ENCODE measurements around the gene GABARAPL2. TPM values are rescaled to one million over a fixed set of nuclear protein-coding genes. Genes with fewer than 3 reads are reported as not detected.
A peak's percentile ranks its signal among the peaks of the same experiment; 100 is the strongest.
"Not testable (repeated sequence)": the region's sequence is repeated elsewhere in the genome, so short reads cannot be mapped to it uniquely, and the experiment has no call there.

The GABARAPL2 gene
- polyA plus RNA-seq, 3 donors = 84.3 to 302 (median 280) TPM

GRCh38 chr16:75589306-75589705 lies 23.1 kb downstream of the GABARAPL2 start:
- Mint-ChIP-seq H3K36me3 (peaks cover 28 to 31% of the 10 kb centered on the region in 2 donors), H3K4me3 (no peak overlapping the region), H3K27me3 (ENCODE audit: low read depth in 3 of 3) (no peaks in the 10 kb centered on the region), H3K4me1 (peaks cover 3% of the 10 kb centered on the region), H3K9me3 (peaks cover 0 to 2% (median 0%) of the 10 kb centered on the region in 7 donors), H3K27ac (peak overlapping the region in 1 of 7 donors; percentile 15)
- no peaks in the 10 kb centered on the region for H4K20me1 ChIP-seq (ENCODE audit: insufficient read depth, low read length)
- no peak overlapping the region for H3K27ac ChIP-seq (ENCODE audit: low read depth in 1 of 2, low read length in 2 of 2)
- H3K27me3 ChIP-seq (ENCODE audit: control insufficient read depth in 2 of 2, insufficient read depth in 2 of 2, low read length in 2 of 2) = no peaks in the 10 kb centered on the region
- no peaks in the 10 kb centered on the region for H3K9me3 ChIP-seq (replicated peaks in 1 of 2; ENCODE audit: control insufficient read depth in 1 of 2, insufficient read depth in 1 of 2, low read length in 2 of 2)
- no peak overlapping the region for H3K9ac ChIP-seq (ENCODE audit: insufficient read depth, low read length, poor library complexity, severe bottlenecking)
- peaks cover 0 to under 1% of the 10 kb centered on the region in 2 donors for H3K4me1 ChIP-seq (ENCODE audit: control insufficient read depth in 1 of 2, insufficient read depth in 2 of 2, low read length in 2 of 2)
- no peak overlapping the region for H2AFZ ChIP-seq (ENCODE audit: insufficient read depth, low read depth, low read length, poor library complexity, severe bottlenecking)
- DNase-seq = no peak
- H3K4me2 ChIP-seq (replicated peaks; ENCODE audit: extremely low read depth, low read length, poor library complexity, severe bottlenecking) = no peak overlapping the region
- TF ChIP-seq, protein P1, sequence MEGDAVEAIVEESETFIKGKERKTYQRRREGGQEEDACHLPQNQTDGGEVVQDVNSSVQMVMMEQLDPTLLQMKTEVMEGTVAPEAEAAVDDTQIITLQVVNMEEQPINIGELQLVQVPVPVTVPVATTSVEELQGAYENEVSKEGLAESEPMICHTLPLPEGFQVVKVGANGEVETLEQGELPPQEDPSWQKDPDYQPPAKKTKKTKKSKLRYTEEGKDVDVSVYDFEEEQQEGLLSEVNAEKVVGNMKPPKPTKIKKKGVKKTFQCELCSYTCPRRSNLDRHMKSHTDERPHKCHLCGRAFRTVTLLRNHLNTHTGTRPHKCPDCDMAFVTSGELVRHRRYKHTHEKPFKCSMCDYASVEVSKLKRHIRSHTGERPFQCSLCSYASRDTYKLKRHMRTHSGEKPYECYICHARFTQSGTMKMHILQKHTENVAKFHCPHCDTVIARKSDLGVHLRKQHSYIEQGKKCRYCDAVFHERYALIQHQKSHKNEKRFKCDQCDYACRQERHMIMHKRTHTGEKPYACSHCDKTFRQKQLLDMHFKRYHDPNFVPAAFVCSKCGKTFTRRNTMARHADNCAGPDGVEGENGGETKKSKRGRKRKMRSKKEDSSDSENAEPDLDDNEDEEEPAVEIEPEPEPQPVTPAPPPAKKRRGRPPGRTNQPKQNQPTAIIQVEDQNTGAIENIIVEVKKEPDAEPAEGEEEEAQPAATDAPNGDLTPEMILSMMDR (IDR thresholded peaks at IDR 0.05) = no peak
- H3K36me3 ChIP-seq (replicated peaks in 1 of 2; ENCODE audit: control insufficient read depth in 1 of 2, insufficient read depth in 2 of 2, low read length in 2 of 2) = peaks cover 0 to 6% of the 10 kb centered on the region in 2 donors
- no peak overlapping the region for H3K4me3 ChIP-seq (replicated peaks in 1 of 3; ENCODE audit: low read depth in 2 of 3, low read length in 3 of 3)
- intact Hi-C loops (cut with micrococcal nuclease) = no loop called here
- 98% methylated on average over 3 of the region's 3 CpGs for WGBS (ENCODE audit: insufficient coverage)
- no peaks in the 10 kb centered on the region for H3K79me2 ChIP-seq (ENCODE audit: insufficient read depth, low read length)

DNA sequence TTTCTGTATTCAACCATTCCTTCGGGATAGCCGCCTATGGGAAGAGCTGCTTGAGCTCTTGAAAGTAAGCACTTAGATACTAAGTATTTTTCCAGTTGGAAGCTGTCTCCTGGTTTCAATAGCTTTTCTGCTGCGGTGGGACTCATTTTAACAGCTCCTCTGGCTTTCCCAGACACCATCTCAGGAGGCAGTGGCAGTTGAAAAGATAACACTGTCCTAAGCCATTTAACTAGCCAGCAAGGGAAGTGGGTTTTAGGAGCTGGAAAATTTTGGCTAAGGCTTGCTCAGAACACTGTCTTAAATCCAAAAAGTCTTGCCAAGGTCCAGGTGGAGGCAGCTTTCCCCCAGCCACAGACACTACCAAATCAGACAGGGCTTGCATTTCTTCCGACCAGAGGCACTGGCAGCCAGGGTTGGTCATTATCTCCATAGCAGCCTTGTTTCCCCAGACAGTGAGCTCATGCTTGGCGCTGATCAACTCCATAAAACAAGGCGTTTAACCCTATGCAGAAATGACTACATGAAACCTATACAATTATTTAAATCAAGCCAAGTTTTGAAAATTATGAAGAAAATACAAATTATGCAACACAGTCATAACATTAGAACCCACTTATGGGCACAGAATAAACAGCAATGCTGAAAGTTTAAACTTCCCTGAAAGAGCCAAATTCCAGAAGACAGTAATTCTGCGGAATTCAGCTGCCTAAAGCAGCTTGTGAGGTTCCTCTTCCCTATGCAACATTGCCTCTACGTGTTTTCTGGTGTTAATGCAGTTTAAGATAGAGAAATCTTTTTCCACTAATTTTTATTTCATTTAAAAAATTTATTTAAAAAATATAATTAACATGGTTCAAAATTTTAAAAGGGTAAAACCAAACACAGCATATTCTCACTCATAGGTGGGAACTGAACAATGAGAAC lies 25.0 kb downstream of the GABARAPL2 start:
- Histone ChIP-seq H3K4me1 (ENCODE audit: control insufficient read depth in 1 of 2, insufficient read depth in 2 of 2, low read length in 2 of 2) (peaks cover 0 to 6% of the 10 kb centered on the region in 2 donors), H2AFZ (ENCODE audit: insufficient read depth, low read depth, low read length, poor library complexity, severe bottlenecking) (no peak overlapping the region), H3K79me2 (ENCODE audit: insufficient read depth, low read length) (no peaks in the 10 kb centered on the region), H3K27me3 (ENCODE audit: control insufficient read depth in 2 of 2, insufficient read depth in 2 of 2, low read length in 2 of 2) (no peaks in the 10 kb centered on the region), H3K9me3 (replicated peaks in 1 of 2; ENCODE audit: control insufficient read depth in 1 of 2, insufficient read depth in 1 of 2, low read length in 2 of 2) (no peaks in the 10 kb centered on the region), H3K27ac (ENCODE audit: low read depth in 1 of 2, low read length in 2 of 2) (no peak overlapping the region), H4K20me1 (ENCODE audit: insufficient read depth, low read length) (no peaks in the 10 kb centered on the region), H3K4me2 (replicated peaks; ENCODE audit: extremely low read depth, low read length, poor library complexity, severe bottlenecking) (no peak overlapping the region), H3K4me3 (replicated peaks in 1 of 3; ENCODE audit: low read depth in 2 of 3, low read length in 3 of 3) (no peak overlapping the region), H3K36me3 (replicated peaks in 1 of 2; ENCODE audit: control insufficient read depth in 1 of 2, insufficient read depth in 2 of 2, low read length in 2 of 2) (peaks cover 0 to 9% of the 10 kb centered on the region in 2 donors), H3K9ac (ENCODE audit: insufficient read depth, low read length, poor library complexity, severe bottlenecking) (no peak overlapping the region)
- Mint-ChIP-seq H3K4me1 (peaks cover 9% of the 10 kb centered on the region), H3K36me3 (peaks cover 23 to 33% of the 10 kb centered on the region in 2 donors), H3K27me3 (ENCODE audit: low read depth in 3 of 3) (no peaks in the 10 kb centered on the region), H3K4me3 (no peak overlapping the region), H3K9me3 (peaks cover 0 to 2% (median 0%) of the 10 kb centered on the region in 7 donors), H3K27ac (no peak overlapping the region)
- WGBS (ENCODE audit: insufficient coverage) = 100% methylated on average over 4 of the region's 8 CpGs
- TF ChIP-seq, protein P1 (IDR thresholded peaks at IDR 0.05) = no peak
- DNase-seq = no peak
- intact Hi-C loops (cut with micrococcal nuclease) = no loop called here

- H3K27ac ChIP-seq (ENCODE audit: low read depth in 1 of 2, low read length in 2 of 2); H3K4me2 ChIP-seq (replicated peaks; ENCODE audit: extremely low read depth, low read length, poor library complexity, severe bottlenecking); DNase-seq; H3K4me1 Mint-ChIP-seq; H3K9me3 ChIP-seq (replicated peaks in 1 of 2; ENCODE audit: control insufficient read depth in 1 of 2, insufficient read depth in 1 of 2, low read length in 2 of 2); H3K4me3 ChIP-seq (replicated peaks in 1 of 3; ENCODE audit: low read depth in 2 of 3, low read length in 3 of 3); H3K4me3 Mint-ChIP-seq; H4K20me1 ChIP-seq (ENCODE audit: insufficient read depth, low read length); H3K27ac Mint-ChIP-seq; H3K27me3 Mint-ChIP-seq (ENCODE audit: low read depth in 3 of 3); H3K79me2 ChIP-seq (ENCODE audit: insufficient read depth, low read length); H3K27me3 ChIP-seq (ENCODE audit: control insufficient read depth in 2 of 2, insufficient read depth in 2 of 2, low read length in 2 of 2); intact Hi-C loops (cut with micrococcal nuclease); H3K9me3 Mint-ChIP-seq; H3K4me1 ChIP-seq (ENCODE audit: control insufficient read depth in 1 of 2, insufficient read depth in 2 of 2, low read length in 2 of 2); H3K9ac ChIP-seq (ENCODE audit: insufficient read depth, low read length, poor library complexity, severe bottlenecking); H2AFZ ChIP-seq (ENCODE audit: insufficient read depth, low read depth, low read length, poor library complexity, severe bottlenecking): not testable (repeated sequence)
- H3K36me3 ChIP-seq (replicated peaks in 1 of 2; ENCODE audit: control insufficient read depth in 1 of 2, insufficient read depth in 2 of 2, low read length in 2 of 2) = peaks cover 0 to 11% of the 10 kb centered on the region in 2 donors
- H3K36me3 Mint-ChIP-seq = peaks cover 26 to 34% of the 10 kb centered on the region in 2 donors
- 83% methylated on average over 7 of the region's 9 CpGs for WGBS (ENCODE audit: insufficient coverage)
These were observed 25.7 kb downstream of the GABARAPL2 start for GRCh38 chr16:75591927-75592326.
